ENCODE measurements around the gene GLT6D1.
"Not testable (repeated sequence)": the region's sequence is repeated elsewhere in the genome, so short reads cannot be mapped to it uniquely, and the experiment has no call there.

GLT6D1 gene, protein sequence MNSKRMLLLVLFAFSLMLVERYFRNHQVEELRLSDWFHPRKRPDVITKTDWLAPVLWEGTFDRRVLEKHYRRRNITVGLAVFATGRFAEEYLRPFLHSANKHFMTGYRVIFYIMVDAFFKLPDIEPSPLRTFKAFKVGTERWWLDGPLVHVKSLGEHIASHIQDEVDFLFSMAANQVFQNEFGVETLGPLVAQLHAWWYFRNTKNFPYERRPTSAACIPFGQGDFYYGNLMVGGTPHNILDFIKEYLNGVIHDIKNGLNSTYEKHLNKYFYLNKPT

DNA sequence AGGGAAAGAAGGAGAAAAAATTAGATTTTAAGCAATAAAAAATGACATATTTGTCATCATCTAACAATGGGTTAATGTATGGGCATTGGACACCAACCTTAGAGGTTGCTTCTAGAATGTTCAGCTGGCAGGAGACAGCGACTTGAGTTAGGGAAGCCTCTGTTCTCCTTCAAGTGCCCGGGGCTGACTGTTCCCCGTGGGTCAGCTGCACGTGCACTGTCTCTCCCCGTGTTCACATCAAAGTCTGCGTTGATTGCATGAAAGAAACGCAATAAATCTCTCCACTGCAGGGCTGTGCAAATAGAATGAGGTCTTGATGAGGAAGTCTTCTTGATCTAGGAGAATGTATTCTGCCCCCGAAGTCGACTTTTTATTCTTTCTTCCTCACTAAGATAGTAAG lies at the start of gene GLT6D1:
Gene GLT6D1, minus strand, starts transcription at position 345 of the 400 bp plus-strand sequence. CDS start 353 bp downstream, outside the sequence.
- no peak for DNase-seq

DNA sequence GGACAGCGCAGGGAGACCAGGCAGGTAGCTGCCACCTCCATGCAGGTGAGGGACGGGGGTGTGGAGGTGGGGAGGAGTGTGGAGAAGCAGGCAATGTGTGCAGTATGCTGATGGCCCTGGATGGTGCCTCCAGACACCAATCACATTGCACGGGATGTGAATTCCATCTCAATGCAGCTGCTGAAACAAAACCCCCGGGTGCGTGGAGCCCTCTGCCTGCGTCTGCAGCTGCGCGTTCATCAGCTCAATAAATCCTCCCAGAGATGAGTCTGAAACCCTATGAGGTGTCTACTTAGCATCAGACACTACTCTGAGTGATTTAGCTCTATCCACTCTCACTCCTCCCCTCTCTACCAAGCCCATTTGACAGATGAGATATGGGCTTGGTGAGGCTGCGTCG lies 49.7 kb upstream of the GLT6D1 start:
- no peak for DNase-seq

DNA sequence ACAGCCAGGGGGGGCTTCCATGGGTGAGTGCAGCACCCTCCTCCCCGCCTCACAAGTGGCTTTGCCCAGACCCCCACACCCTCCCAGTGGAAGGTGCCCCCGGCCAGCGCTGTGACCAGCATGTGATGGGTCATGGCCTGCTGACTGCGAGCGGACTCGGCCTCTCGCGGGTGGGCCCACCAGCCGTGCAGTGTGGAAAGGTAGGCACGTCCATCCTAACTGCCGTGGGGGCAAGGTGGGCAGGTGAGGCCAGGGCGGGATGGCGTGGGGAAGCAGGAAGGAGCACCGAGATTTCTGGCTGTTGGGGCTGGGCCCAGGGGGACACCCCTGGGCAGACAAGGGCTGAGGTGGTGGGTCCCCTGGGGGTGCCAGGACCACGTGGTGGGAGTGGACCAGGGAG lies 47.9 kb upstream of the GLT6D1 start:
- DNase-seq = no peak

DNA sequence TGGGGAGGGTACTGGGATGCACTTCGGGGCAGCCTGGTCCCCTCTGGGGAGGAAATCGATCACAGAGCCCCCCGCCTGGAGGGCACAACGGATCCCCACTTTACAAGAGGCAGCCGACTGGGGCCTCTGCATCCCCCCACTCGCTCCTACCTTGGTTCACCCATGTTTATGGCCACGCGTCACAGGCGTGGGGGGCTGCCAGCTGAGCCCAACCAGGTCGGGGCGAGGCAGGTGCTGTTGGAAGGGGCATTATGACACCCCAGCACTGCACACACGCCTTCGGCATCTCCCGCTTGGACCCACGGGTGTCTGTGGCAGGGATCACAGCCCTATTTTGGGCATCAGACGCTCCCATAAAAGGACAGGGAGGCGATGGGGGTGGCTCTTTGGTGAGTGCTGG lies 45.4 kb upstream of the GLT6D1 start:
- no peak for DNase-seq

DNA sequence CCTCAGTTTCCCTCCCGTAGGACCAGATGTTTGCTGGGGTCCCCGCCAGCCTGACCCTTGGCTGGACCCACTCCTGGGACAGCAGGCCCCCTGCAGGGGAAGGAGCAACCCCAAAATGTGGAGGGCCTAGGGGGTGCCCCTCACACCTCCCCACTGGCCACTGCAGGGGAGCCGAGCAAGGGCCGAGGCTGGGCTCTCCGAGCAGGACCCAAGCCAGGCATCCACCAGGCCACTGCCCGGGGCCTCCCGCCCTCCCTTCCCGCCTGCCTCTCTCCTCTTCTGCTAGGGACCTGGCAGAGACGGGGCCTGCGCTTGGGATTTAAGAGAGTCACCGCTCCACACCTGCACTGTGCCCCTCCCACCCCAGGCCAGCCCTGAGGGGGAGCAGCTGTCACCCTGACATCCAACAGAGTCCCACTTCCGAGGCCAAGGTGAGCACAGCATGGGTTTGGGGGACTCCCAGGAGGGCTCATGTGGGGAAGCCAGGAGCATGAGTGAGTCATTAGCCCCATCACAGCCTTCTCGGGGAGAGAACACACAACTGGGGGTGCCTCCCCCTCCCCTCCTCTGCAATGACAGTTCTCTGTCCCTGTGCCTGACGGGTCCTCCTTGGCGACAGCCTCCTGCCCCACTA lies 44.2 kb upstream of the GLT6D1 start:
- DNase-seq = no peak

DNA sequence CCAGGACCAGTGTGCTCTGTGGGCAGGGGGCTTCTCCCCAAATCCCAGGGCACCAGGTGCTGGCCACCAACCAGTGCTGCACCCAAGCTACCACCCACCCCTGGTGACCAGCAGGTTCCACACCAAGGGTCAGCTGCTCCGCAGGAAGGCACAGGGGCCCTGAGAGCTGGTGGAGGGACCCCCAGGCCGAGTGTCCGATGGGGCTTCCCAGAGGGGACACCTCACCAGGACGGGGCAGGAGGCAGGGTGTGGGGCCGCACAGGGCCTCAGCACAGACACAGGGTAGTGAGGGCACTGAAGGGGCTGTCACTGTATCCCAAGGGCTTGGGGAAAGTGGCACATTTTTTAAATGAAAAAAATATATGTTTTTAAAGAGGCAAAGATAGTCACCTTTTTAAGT lies 41.8 kb upstream of the GLT6D1 start:
- DNase-seq = no peak

DNA sequence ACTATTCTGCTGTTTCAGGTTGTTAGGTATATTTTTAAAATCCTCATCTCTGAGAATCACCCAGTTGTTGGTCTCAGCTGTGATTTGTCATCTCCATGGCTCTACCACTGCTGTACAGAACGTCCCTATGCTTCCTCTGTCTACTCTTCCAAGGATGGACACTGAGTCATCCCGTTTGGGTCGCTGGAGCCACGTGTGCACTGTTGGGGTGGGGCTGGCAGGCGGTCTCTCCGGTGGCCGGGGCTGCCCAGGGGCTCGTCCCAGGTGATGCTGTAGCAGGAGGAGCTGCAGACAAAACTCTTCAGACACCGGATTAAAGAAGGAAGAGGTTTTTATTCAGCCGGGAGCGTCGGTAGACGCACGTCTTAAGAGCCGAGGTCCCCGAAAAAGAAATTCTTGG lies 40.7 kb upstream of the GLT6D1 start:
- no peak for DNase-seq

DNA sequence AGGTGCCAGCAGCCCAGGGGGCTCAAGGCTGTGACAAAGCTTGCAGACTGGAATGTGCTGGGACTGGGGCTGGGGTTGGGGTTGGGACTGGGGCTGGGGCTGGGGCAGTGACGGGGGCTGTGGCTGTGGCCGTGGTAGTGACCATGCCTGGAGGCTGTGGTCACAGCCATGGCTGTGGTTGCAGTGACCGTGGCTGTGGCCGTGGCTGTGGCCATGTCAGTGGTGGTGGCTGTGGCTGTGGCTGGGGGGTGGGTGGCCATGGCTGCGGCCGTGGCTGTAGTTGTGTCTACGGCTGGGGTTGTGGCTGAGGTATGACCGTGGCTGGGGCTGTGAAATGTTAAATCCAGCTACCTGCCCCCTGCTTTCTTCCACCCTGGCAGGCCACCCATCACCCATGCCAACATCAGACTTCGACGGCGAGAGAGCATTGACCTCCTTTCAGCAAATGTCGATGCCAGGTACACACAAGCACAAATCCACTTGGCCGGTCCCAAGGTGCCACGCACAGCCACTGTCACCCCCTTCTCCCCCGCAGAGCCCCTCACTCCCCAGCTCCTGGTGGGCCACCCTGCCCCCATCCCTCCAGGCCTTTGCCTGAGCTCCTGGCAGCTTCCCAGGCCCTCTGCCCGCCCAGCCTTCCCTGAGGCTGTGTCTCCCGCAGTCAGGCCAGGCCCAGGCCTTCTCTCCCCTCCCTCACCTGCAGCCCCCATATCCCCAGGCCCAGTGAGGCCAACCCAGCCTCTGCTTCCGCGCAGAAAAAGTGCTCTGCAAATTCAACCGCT lies 39.1 kb upstream of the GLT6D1 start:
- DNase-seq = no peak

DNA sequence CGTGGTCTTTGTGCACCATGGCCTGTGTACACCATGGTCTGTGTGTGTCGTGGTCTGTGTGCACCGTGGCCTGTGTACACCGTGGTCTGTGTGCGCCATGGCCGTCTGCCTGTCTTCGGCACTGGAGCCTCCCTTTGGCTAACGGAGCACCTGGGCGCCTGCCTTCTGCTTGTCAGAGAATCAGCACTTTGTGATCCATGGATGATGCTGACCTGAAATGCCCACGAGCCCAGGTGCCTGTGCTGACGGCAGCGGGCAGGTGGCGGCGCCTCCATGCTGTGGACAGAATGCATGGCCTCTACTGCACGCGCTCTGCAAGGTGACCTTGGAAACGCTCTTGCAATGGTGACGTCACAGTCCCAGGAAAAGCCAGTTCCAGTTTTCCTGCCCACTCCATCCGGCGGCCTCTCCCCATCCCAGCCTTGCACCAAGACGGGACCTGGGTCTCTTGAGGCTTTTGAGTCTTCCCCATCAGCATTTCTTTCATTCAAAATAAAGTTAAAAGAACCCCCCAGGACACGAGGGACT lies 38.4 kb upstream of the GLT6D1 start:
- no peak for DNase-seq

DNA sequence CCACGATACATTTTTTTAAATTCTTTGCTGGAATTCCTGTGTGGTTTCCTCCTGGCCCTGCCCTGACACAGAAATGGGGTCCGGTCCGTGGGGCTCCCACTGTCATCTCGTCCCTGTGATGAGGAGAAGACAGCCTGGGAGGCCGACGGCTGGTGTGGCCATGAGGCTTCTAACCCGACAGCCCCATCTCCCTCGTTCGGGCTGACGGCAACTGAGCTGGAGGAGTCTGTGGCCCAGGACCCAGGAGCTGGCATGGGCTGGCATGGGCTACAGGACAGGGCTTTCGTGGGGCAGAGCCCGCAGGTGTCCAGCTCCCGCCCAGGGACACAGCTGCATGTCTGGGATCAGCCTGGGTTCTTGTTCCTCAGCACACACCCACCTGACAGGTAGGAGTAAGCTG lies 37.6 kb upstream of the GLT6D1 start:
- DNase-seq = no peak

DNA sequence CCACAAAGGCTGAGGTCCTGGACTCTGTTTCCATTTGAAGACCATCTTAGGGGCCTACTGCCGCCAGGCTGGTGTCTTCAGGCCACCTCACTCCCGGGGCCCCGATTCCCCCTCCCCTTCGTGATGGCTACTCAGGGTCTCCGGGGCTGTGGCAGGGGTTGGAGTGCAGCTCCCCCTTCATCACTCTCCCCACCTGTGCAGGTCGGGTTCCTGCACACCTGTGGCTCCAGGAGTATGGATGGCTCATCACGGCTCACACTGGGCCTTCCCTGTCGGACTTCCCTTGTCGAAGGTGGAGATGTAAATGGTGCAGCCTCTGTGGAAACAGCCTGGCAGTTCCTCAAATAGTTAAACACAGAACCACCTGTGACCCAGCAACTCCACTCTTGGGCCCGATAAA lies 35.6 kb upstream of the GLT6D1 start:
- no peak for DNase-seq

DNA sequence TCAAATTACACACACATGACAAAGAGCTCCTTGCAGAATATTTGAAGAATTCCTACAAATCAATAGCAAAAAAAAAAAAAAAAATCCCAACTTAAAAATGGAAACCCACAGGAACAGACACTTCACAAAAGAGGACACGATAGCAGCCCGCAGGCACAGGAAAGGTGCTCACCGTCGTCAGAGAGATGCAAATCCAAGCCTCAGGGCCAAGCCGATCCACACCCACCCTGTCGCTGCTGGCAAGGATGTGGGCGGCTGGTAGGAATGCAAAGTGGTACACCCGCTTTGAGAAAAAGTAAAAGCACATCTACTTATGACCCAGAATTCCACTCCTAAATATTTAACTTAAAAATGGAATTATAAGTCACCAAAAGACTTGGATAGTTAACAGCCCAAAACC lies 34.6 kb upstream of the GLT6D1 start:
- no peak for DNase-seq

DNA sequence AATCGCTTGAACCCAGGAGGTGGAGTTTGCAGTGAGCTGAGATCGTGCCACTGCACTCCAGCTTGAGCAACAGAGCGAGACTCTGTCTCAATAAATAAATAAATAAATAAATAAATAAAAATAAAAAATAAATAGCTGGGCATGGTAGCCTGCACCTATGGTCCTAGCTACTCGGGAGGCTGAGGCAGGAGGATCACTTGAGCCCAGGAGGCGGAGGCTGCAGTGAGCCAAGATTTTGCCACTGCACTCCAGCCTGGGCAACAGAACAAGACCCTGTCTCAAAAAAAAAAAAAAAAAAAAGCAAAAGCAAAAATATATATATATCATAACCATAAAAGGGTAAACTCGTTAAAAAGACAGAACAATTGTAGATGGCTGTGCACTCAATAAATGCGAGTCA lies 33.4 kb upstream of the GLT6D1 start:
- not testable (repeated sequence) for DNase-seq

DNA sequence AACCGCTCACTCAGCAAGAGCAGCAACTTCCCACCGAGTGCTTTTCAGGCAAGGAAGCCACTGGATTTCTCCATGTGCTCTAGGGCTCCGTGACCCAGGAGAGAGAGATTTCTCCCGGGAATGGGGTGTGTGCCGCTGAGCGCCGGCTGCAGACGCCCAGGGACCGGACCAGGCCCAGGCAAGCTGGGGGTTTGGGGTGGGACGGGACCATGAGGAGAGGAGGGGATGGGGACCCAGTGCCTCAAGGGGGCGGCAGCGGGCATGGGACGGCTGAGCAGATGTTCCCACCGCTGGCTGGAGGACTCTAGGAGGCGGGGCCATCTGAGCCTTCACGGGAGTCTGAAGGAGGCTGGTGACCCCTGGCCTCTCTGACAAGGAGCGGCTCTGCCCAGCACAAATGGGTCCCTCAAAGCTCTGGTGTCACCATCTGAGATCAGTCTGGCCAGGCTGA lies 32.3 kb upstream of the GLT6D1 start:
- DNase-seq = no peak

DNA sequence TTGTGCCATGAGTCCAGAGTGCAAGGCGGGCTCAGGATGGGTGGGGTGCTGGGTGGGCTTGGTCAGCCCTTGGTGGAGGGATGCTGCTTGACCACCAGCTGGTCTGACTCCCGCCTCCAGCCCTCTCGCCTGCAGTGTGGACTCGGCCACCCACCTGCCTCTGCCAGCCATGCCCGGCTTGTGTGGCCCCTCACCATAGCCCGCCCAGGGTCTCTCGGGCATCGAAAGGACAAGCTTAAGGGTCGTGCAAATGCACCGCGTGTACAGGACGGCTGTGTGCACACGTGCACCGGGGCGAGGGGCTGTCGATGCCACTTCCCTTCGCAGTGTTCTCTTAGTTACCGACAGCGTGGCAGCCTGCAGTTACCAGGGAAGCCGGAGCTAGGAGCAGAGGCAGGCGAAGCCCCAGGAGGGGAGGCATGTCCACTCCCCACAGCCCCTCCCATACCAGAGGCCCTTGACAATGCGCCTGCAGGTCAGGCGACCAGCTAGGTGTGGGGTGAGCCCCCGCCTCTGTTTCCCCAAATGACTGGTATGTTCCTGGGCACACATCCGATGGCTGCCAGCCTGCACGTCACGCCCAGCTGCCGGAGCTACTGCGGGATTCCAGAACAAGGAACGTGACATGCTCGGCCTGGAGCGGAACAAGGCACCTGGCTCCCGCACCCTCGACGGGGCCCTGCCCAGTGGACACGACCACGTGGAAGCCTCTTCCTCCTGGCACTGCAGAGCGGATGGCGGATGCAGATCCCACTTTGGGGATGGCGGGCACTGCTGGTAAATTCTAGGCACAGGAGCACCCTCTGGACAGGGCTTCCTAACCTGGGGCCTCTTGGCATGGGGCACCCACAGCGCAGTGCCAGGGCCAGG lies 31.6 kb upstream of the GLT6D1 start:
- DNase-seq = no peak

DNA sequence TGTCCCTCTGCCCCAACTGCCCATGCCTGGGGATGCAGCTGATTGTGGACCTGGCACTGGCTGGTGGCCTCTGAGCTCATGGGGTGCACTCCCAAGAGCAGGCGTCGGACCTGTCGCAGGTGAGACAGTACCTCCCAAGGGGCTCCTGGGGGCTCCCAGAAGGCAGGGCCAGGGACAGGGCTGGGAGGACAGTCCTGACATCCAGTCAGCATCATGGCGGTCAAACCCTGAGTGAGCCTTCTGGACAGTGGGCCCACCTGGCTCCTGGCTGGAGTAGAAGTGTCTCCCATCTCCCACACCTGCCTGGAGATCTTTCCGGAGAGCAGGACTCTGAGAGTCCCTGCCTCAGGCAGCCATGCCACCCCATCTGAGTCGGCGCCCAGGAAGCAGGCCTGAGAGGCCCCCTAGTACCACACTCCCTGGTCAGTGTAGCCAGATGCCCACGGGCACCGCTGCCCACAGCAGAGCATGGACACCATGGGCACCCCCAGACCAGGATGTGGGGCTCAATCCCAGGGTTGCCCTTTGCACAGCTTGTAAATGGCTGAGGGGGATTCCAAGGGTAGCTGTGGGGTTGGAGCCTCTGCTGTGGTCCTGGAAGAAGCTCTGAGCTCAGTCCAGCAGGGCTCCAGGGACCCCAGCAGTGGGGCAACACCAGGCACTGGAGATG lies 30.4 kb upstream of the GLT6D1 start:
- DNase-seq = no peak

DNA sequence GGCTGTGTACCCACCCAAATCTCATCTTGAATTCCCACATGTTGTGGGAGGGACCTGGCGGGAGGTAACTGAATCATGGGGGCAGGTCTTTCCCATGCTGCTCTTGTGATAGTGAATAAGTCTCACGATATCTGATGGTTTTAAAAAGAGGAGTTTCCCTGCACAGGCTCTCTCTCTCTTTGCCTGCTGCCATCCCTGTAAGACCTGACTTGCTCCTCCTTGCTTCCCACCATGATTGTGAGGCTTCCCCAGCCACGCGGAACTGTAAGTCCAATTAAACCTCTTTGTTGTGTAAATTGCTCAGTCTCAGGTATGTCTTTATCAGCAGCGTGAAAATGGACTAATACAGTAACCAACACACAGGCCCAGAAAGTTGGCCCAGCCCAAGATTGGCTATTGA lies 29.7 kb upstream of the GLT6D1 start:
- not testable (repeated sequence) for DNase-seq

DNA sequence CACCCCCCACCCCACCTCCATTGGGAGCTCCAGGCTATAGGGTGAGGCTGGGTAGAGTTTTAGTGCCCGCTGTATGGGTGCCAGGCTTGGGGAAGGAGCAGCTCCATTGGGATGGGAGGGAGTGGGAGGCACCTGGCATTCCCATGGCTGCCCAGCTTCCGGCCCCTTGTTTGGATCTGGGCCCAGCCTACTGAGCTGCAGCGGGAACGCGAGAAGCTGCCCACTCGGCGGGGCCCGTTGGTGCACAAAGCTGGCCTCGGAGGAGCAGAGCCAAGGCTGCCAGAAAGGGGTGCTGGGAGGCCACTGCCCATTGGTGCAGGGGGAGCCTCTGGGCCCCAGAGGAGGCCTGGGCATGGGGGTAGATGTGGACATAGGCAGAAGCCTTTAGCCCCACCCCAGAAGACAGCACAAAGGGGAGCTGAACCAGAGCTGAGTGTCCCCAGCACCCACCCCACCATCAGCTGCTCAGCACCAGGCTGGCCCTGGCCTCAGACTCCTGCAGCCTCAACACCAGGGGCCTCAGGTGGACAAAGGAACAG lies 28.2 kb upstream of the GLT6D1 start:
- no peak for DNase-seq

DNA sequence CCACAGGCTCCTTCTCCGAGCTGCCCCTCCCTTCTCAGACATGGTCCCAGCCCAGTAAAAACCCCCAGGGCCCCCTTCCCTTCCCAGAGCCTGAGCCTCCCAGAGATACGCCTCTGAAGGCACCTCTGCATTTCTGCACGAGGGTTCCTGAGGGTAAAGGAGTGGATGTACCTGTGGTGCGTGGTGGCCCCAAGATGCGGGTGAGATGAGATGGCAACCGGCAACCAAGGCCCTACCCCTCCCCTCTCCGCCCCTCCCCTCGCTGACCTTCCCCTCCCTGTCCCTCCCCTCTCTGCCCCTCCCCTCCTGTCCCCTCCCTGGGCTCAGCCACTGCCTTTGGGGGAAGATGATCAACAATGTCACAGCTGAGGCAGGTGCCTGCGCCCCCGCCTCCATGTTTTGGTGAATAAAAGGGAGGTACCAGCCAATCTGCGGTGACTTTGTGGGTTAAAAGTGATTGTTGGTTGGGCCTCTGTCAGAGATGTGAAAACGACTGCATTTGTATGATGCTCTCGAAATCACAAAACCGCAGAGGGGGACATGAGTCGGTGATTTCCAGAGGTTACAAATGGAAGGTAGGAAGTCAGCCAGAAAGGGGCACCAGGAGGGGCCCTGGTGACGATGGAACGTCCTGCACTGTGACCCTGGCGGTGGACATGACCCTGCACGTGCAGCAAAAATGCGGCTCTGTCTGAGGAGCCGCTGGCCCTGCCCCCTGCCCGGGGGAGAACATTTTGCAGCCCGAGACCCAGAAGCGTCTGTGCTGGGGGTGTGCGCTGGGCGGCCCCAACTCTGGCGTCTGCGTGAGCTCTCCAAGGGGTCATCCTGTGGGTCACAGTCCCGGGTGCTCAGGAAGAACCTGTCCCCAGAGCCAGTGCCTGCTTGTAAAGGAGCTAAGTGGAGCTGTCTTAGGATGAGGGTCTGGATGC lies 27.5 kb upstream of the GLT6D1 start:
- no peak for DNase-seq

DNA sequence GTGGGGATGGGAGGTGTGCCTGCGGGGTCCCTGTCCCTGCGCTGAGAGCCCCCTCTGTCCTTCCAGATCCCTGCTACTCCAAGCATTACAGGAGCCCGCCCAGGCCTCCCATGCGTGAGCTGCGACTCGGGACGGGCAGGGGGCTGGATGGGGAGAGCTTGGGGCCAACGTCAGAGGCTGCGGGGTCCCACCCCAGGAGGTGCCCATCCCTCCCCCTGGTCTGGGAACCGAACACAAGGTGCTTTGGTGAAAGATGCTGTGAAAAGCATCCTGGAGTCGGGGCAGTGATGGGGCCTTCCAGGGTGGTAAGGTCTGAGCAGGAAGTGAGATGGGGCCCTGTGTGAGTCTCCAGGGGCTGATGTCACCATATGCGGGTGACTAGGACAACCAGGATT lies 26.5 kb upstream of the GLT6D1 start:
- no peak for DNase-seq
